ENCODE measurements around the gene OAS3. TPM values are rescaled to one million over a fixed set of nuclear protein-coding genes. Genes with fewer than 3 reads are reported as not detected.

Gene OAS3
- total RNA-seq, 1 experiment from 2014 or later: 0.45 TPM

DNA sequence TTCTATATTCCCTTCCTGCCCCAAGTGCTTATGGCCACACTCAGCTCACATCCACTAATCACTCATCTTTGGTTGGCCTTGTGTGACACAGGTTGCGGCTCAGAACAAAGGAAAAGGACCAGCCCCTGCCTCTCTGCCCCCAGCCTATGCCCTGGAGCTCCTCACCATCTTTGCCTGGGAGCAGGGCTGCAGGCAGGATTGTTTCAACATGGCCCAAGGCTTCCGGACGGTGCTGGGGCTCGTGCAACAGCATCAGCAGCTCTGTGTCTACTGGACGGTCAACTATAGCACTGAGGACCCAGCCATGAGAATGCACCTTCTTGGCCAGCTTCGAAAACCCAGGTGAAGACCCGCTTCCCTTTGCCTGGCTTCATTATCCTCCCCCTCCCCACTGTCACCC, 24.3 kb downstream of the OAS3 start:
- no peak overlapping the region for H3K4me3 ChIP-seq
- H3K4me1 ChIP-seq: no peaks in the 10 kb centered on the region
- H3K9me3 ChIP-seq (replicated peaks): no peaks in the 10 kb centered on the region
- H3K27me3 ChIP-seq: no peaks in the 10 kb centered on the region
- DNase-seq: no peak
- H3K36me3 ChIP-seq: no peaks in the 10 kb centered on the region
- no peak overlapping the region for H3K27ac ChIP-seq

DNA sequence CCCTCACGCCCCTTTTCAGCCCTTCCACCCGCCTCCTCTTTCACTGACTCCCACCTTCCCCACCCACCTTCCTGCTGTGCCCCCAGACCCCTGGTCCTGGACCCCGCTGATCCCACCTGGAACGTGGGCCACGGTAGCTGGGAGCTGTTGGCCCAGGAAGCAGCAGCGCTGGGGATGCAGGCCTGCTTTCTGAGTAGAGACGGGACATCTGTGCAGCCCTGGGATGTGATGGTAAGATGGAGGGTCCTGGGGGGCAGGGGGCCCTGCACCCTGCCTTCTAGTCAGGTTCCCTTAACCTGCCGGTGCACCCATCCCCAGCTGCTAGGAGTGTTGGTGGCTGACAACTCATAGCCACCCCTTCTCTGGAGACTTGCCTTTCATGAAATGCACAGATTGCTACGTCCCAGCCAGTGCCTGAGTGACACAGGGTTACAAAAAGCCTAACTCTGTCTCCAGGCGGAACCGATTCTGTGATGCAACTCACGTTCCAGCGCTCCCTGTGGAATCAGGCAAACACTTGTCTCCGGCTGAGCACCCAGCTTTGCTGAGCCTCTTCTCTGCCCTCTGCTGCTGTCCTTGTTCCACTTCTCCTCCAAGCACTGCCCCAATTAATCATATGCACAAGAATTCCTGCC, 25.1 kb downstream of the OAS3 start:
- no peaks in the 10 kb centered on the region for H3K36me3 ChIP-seq

DNA sequence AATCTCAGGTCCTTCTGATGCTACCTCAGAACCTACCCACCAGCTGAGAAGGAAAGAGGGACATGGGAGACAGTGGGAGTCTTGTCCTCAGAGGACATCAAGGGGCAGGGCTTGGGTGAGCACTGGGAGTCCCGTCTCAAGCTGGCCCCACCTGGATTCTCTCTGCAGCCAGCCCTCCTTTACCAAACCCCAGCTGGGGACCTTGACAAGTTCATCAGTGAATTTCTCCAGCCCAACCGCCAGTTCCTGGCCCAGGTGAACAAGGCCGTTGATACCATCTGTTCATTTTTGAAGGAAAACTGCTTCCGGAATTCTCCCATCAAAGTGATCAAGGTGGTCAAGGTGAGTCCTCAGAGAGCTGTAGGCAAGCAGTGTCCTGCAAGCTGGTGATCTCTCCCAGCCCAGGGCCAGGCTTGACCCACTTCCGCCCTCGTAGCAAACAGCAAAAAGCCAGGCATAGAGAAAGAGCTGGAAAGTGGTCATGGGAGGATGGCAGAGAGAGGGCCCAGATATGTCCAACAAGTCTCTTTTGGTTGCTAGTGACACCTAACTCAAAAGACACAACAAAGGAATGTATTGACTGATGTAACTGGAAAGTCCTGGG, 25.9 kb downstream of the OAS3 start:
- no peaks in the 10 kb centered on the region for H3K36me3 ChIP-seq
- no peak for DNase-seq
- no peaks in the 10 kb centered on the region for H3K27me3 ChIP-seq

More for the DNA sequence above, 25.1 kb downstream of the OAS3 start:
- H3K9me3 ChIP-seq (replicated peaks): no peaks in the 10 kb centered on the region
- no peak overlapping the region for H3K4me3 ChIP-seq
- no peaks in the 10 kb centered on the region for H3K27me3 ChIP-seq
- no peaks in the 10 kb centered on the region for H3K4me1 ChIP-seq
- DNase-seq: no peak
- H3K27ac ChIP-seq: no peak overlapping the region

DNA sequence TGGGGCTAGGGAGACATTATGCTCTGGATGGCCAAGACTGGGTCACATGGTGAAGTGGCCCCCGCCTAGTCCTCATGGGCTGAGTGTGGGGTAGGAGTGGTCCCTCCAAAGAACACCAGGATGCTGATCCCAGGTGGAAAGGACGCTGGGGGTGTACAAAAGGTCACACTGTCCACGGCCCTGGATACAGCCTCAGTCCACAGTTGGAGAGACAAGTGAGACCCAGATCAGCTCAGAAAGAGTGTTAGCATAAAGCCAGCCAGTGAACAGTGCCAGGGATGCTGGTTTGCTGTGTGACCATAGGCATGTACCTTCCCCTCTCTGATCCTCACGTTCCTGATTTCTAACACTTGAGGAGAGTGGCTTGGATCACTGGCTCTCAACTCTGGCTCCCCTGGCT, 26.6 kb downstream of the OAS3 start:
- H3K27ac ChIP-seq: no peak overlapping the region
- H3K9me3 ChIP-seq (replicated peaks): no peaks in the 10 kb centered on the region
- no peak for DNase-seq
- H3K4me3 ChIP-seq: no peak overlapping the region
- H3K4me1 ChIP-seq: no peaks in the 10 kb centered on the region
- H3K36me3 ChIP-seq: no peaks in the 10 kb centered on the region
- no peaks in the 10 kb centered on the region for H3K27me3 ChIP-seq

More for the DNA sequence above, 25.9 kb downstream of the OAS3 start:
- H3K9me3 ChIP-seq (replicated peaks): no peaks in the 10 kb centered on the region
- H3K27ac ChIP-seq: no peak overlapping the region
- H3K4me3 ChIP-seq: no peak overlapping the region
- H3K4me1 ChIP-seq: no peaks in the 10 kb centered on the region

DNA sequence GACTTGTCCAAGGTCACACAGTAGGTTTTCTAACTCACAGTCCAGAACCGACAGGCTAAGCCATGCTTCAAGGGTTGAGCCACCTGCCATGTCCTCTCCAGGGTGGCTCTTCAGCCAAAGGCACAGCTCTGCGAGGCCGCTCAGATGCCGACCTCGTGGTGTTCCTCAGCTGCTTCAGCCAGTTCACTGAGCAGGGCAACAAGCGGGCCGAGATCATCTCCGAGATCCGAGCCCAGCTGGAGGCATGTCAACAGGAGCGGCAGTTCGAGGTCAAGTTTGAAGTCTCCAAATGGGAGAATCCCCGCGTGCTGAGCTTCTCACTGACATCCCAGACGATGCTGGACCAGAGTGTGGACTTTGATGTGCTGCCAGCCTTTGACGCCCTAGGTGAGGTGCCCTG, 27.4 kb downstream of the OAS3 start:
- DNase-seq: no peak
- Histone ChIP-seq H3K4me1 (no peaks in the 10 kb centered on the region), H3K27ac (no peak overlapping the region), H3K36me3 (no peaks in the 10 kb centered on the region), H3K27me3 (no peaks in the 10 kb centered on the region), H3K4me3 (no peak overlapping the region), H3K9me3 (replicated peaks) (no peaks in the 10 kb centered on the region)

DNA sequence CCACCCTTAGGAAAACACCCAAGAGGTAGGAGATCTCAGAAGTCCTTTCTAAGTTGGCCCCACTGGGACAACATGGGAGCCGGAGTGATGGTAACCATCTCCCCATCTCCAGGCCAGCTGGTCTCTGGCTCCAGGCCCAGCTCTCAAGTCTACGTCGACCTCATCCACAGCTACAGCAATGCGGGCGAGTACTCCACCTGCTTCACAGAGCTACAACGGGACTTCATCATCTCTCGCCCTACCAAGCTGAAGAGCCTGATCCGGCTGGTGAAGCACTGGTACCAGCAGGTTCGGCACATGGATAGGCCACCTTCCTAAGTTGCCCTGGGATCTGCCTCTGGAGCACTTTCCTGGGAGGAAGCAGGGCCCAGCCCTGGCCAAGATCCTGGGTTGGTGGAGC, 29.0 kb downstream of the OAS3 start:
- H3K27me3 ChIP-seq: no peaks in the 10 kb centered on the region
- H3K36me3 ChIP-seq: no peaks in the 10 kb centered on the region
- H3K27ac ChIP-seq: no peak overlapping the region
- H3K4me1 ChIP-seq: no peaks in the 10 kb centered on the region
- no peak for DNase-seq
- no peaks in the 10 kb centered on the region for H3K9me3 ChIP-seq (replicated peaks)
- no peak overlapping the region for H3K4me3 ChIP-seq

DNA sequence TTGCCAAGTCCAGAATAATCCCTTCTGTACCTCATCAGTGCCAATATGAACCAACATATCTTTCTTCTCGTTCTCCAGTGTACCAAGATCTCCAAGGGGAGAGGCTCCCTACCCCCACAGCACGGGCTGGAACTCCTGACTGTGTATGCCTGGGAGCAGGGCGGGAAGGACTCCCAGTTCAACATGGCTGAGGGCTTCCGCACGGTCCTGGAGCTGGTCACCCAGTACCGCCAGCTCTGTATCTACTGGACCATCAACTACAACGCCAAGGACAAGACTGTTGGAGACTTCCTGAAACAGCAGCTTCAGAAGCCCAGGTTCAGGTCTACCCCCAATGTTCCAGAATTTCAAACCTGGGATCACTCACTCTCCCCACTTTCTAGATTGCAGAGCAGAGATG, 29.6 kb downstream of the OAS3 start:
- no peaks in the 10 kb centered on the region for H3K9me3 ChIP-seq (replicated peaks)
- no peaks in the 10 kb centered on the region for H3K27me3 ChIP-seq
- H3K36me3 ChIP-seq: no peaks in the 10 kb centered on the region
- no peak overlapping the region for H3K4me3 ChIP-seq
- no peak for DNase-seq
- H3K4me1 ChIP-seq: no peaks in the 10 kb centered on the region
- H3K27ac ChIP-seq: no peak overlapping the region

DNA sequence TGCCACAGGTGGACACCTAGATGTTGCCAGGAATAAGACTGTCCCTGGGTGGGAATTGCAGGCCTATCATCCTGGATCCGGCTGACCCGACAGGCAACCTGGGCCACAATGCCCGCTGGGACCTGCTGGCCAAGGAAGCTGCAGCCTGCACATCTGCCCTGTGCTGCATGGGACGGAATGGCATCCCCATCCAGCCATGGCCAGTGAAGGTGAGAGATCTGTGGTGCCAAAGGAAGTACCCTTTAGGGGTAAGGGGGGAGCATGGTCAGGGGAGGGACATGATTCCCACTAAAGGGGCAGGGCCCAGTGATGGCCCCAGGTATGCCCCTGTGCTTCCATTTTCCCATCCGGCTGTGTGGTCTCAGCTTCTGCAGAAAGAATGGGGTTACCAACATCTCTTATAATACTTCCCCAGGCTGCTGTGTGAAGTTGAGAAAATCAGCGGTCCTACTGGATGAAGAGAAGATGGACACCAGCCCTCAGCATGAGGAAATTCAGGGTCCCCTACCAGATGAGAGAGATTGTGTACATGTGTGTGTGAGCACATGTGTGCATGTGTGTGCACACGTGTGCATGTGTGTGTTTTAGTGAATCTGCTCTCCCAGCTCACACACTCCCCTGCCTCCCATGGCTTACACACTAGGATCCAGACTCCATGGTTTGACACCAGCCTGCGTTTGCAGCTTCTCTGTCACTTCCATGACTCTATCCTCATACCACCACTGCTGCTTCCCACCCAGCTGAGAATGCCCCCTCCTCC, 31.5 kb downstream of the OAS3 start:
- no peak for DNase-seq
- Histone ChIP-seq H3K36me3 (no peaks in the 10 kb centered on the region), H3K27me3 (no peaks in the 10 kb centered on the region), H3K9me3 (replicated peaks) (no peaks in the 10 kb centered on the region), H3K27ac (no peak overlapping the region), H3K4me1 (no peaks in the 10 kb centered on the region), H3K4me3 (no peak overlapping the region)

DNA sequence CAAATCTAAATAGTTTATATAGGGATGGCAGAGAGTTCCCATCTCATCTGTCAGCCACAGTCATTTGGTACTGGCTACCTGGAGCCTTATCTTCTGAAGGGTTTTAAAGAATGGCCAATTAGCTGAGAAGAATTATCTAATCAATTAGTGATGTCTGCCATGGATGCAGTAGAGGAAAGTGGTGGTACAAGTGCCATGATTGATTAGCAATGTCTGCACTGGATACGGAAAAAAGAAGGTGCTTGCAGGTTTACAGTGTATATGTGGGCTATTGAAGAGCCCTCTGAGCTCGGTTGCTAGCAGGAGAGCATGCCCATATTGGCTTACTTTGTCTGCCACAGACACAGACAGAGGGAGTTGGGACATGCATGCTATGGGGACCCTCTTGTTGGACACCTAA, 32.1 kb downstream of the OAS3 start:
- H3K36me3 ChIP-seq: no peaks in the 10 kb centered on the region
- no peaks in the 10 kb centered on the region for H3K9me3 ChIP-seq (replicated peaks)
- H3K27ac ChIP-seq: no peak overlapping the region
- H3K27me3 ChIP-seq: no peaks in the 10 kb centered on the region
- no peaks in the 10 kb centered on the region for H3K4me1 ChIP-seq
- DNase-seq: no peak
- H3K4me3 ChIP-seq: no peak overlapping the region

DNA sequence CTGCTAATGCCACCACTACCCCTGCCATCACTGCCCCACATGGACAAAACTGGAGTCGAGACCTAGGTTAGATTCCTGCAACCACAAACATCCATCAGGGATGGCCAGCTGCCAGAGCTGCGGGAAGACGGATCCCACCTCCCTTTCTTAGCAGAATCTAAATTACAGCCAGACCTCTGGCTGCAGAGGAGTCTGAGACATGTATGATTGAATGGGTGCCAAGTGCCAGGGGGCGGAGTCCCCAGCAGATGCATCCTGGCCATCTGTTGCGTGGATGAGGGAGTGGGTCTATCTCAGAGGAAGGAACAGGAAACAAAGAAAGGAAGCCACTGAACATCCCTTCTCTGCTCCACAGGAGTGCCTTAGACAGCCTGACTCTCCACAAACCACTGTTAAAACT, 33.0 kb downstream of the OAS3 start:
- no peaks in the 10 kb centered on the region for H3K9me3 ChIP-seq (replicated peaks)
- H3K27me3 ChIP-seq: no peaks in the 10 kb centered on the region
- peak; percentile 29 to 38 for DNase-seq
- no peaks in the 10 kb centered on the region for H3K4me1 ChIP-seq
- H3K27ac ChIP-seq: no peak overlapping the region
- no peaks in the 10 kb centered on the region for H3K36me3 ChIP-seq
- H3K4me3 ChIP-seq: no peak overlapping the region

DNA sequence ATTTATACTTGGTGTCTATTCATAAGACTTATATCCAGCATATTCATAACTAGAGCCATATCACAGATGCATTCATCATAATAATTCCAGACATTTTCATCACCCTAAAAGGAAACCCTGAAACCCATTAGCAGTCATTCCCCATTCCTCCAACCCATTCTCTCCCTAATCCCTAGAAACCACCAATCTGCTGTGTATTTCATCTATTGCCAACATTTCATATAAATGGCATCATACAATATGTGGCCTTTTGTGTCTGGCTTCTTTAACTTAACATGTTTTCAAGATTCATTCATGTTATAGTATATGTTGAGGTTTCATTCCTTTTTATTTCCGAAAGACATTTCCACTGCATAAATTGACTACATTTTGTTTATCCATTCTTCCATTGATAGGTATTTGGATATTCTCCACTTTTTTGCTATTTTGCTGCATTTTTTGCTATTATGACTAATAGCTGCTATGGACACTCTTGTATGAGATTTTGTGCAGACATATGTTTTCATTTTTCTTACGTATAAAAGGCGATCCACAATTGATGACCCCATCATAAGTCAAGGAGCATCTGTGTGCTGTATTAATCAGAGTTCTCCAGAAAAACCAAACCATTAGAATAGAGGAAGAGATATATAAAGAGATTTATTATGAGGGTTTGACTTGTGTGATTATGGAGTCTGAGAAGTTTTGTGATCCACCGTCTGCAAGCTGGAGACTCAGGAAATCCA, 34.9 kb downstream of the OAS3 start:
- Histone ChIP-seq H3K9me3 (replicated peaks) (no peaks in the 10 kb centered on the region), H3K27ac (no peak overlapping the region)
- DNase-seq: no peak

DNA sequence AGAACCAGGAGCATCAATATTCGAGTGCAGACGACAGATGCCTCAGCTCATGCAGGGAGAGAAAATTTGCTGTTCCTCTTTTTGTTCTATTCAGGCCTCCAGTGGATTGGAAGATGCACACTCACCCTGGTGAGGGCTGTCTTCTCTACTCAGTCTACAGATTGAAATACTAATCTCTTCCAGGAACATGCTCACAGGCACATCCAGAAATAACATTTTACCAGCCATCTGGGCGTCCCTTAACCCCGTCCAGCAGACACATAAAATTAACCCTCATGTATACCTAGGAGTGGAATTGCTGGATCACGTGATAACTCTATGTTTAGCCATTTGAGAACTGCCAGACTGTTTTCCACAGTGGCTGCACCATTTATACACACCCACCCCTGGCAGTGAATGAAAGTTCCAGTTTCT, 35.6 kb downstream of the OAS3 start:
- H3K4me3 ChIP-seq: no peak overlapping the region

More for the DNA sequence above, 34.9 kb downstream of the OAS3 start:
- Histone ChIP-seq H3K36me3 (no peaks in the 10 kb centered on the region), H3K27me3 (no peaks in the 10 kb centered on the region), H3K4me3 (no peak overlapping the region), H3K4me1 (no peaks in the 10 kb centered on the region)

DNA sequence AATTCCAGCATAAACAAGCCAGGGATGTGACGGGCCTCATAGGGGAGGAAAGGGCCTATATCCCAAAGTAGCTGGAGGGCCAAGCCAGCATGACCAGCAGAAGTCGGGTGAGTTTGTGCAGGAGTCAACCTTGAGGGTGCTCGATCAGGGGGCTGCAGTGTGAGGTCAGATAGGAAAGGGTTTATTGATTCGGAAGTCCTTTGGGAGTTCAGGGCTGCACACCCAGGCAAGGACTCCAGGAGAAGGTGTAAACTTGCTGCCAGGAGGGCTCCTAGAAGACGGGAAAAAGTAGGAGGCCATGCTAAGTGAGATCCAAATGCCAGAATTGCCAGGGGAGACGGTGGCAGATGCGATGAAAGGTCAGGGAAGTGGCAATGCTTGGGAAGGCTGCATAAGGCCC, 36.6 kb downstream of the OAS3 start:
- Histone ChIP-seq H3K27ac (no peak overlapping the region), H3K27me3 (no peaks in the 10 kb centered on the region), H3K36me3 (no peaks in the 10 kb centered on the region), H3K4me1 (no peaks in the 10 kb centered on the region), H3K4me3 (no peak overlapping the region), H3K9me3 (replicated peaks) (no peaks in the 10 kb centered on the region)
- no peak for DNase-seq

More for the DNA sequence above, 35.6 kb downstream of the OAS3 start:
- no peak for DNase-seq
- H3K27me3 ChIP-seq: no peaks in the 10 kb centered on the region
- H3K9me3 ChIP-seq (replicated peaks): no peaks in the 10 kb centered on the region
- no peaks in the 10 kb centered on the region for H3K36me3 ChIP-seq
- no peaks in the 10 kb centered on the region for H3K4me1 ChIP-seq
- no peak overlapping the region for H3K27ac ChIP-seq

DNA sequence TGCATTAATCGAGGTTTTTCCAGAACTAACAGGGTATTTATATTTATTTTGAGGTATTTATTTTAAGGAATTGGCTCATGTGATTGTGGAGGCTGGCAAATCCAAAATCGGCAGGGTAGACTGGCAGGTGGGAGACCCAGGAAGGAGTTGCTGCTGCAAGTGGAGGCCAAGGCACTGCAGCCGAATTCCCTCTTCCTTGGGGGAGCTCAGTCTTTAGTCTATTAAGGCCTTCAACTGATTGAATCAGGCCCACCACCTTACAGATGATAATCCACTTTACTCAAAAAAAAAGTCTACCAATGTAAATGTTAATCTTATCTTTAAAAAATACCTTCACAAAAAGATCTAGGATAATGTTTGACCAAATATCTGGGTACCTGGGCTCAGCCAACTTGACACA, 38.9 kb downstream of the OAS3 start:
- H3K9me3 ChIP-seq (replicated peaks): no peaks in the 10 kb centered on the region
- no peaks in the 10 kb centered on the region for H3K36me3 ChIP-seq
- H3K27me3 ChIP-seq: no peaks in the 10 kb centered on the region
- no peak overlapping the region for H3K4me3 ChIP-seq
- H3K27ac ChIP-seq: no peak overlapping the region
- DNase-seq: no peak
- H3K4me1 ChIP-seq: no peaks in the 10 kb centered on the region

DNA sequence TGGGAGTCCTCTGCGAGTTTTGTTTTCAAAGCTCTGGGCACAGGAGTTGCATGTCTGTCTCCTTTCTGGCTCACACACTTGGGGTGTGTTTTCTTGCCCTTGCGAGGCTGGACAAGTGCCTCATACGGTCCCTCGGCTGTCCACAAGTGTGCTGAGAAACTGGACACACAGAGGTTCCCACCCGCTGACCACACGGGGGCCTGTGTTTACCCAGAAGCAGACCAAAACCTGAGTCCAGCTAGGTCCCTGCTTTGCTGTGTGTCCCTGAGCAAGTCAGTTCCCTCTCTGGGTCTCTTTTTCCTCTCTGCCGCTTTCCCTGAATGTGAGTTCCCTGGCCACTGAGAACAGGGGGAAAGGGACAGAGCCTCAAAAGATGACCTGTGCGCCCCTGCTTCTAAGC, 39.4 kb downstream of the OAS3 start:
- no peak for DNase-seq
- Histone ChIP-seq H3K9me3 (replicated peaks) (no peaks in the 10 kb centered on the region), H3K36me3 (no peaks in the 10 kb centered on the region), H3K27ac (no peak overlapping the region), H3K27me3 (no peaks in the 10 kb centered on the region), H3K4me3 (no peak overlapping the region), H3K4me1 (no peaks in the 10 kb centered on the region)

Data from SJCRH30 (cell line).